Measurements from ENCODE around the gene PIGU.
A peak's percentile ranks its signal among the peaks of the same experiment; 100 is the strongest.
"Not testable (repeated sequence)": the region's sequence is repeated elsewhere in the genome, so short reads cannot be mapped to it uniquely, and the experiment has no call there.

The PIGU gene

GRCh38 chr20:34693414-34693813 lies 16.5 kb upstream of the PIGU start:
- H3K9ac ChIP-seq (ENCODE audit: low read depth in 1 of 2, low read length in 2 of 2) = no peak overlapping the region
- no peaks in the 10 kb centered on the region for H3K27me3 ChIP-seq (ENCODE audit: control insufficient read depth in 1 of 2, insufficient read depth in 2 of 2, low read length in 2 of 2)
- no peaks in the 10 kb centered on the region for H3K9me3 ChIP-seq (ENCODE audit: control insufficient read depth in 1 of 2, low read length in 2 of 2)
- no peak overlapping the region for H3K27ac ChIP-seq (ENCODE audit: low read depth, low read length)
- H3K4me1 ChIP-seq (ENCODE audit: control insufficient read depth in 1 of 2, insufficient read depth in 2 of 2, low read length in 2 of 2) = peaks cover 0 to 3% of the 10 kb centered on the region in 2 donors
- no peak overlapping the region for H3K4me3 ChIP-seq (ENCODE audit: low read depth in 1 of 2, low read length in 2 of 2)
- H3K36me3 ChIP-seq (ENCODE audit: control insufficient read depth in 1 of 2, insufficient read depth in 2 of 2, low read length in 2 of 2) = no peaks in the 10 kb centered on the region

GRCh38 chr20:34691838-34692237 lies 14.9 kb upstream of the PIGU start:
- peaks cover 0 to 3% of the 10 kb centered on the region in 2 donors for H3K4me1 ChIP-seq (ENCODE audit: control insufficient read depth in 1 of 2, insufficient read depth in 2 of 2, low read length in 2 of 2)
- H3K9me3 ChIP-seq (ENCODE audit: control insufficient read depth in 1 of 2, low read length in 2 of 2) = no peaks in the 10 kb centered on the region
- H3K4me3 ChIP-seq (ENCODE audit: low read depth in 1 of 2, low read length in 2 of 2) = no peak overlapping the region
- H3K9ac ChIP-seq (ENCODE audit: low read depth in 1 of 2, low read length in 2 of 2) = no peak overlapping the region
- H3K36me3 ChIP-seq (ENCODE audit: control insufficient read depth in 1 of 2, insufficient read depth in 2 of 2, low read length in 2 of 2) = no peaks in the 10 kb centered on the region
- no peak overlapping the region for H3K27ac ChIP-seq (ENCODE audit: low read depth, low read length)
- no peaks in the 10 kb centered on the region for H3K27me3 ChIP-seq (ENCODE audit: control insufficient read depth in 1 of 2, insufficient read depth in 2 of 2, low read length in 2 of 2)

DNA sequence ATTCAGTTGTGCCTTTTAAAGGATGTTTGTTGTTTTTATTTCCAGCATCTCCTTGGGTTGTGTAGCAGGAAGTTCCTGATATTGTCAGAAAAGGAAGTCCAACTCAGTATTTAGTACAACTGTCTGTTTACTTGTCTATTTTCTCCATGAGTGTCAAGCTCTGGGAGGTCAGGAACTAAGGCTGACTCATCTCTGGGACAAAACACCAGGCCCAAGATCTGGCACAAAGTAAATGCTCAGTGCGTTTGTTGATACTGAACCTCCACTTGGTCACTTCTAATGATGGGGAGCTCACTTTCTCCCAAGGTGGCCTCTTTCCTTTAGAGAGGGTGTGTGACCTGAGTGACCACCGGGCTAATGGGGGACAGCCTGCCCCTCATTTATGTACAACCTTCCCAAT lies 12.6 kb upstream of the PIGU start:
- Histone ChIP-seq H3K9me3 (ENCODE audit: control insufficient read depth in 1 of 2, low read length in 2 of 2) (no peaks in the 10 kb centered on the region), H3K36me3 (ENCODE audit: control insufficient read depth in 1 of 2, insufficient read depth in 2 of 2, low read length in 2 of 2) (no peaks in the 10 kb centered on the region), H3K9ac (ENCODE audit: low read depth in 1 of 2, low read length in 2 of 2) (no peak overlapping the region), H3K4me3 (ENCODE audit: low read depth in 1 of 2, low read length in 2 of 2) (no peak overlapping the region), H3K27me3 (ENCODE audit: control insufficient read depth in 1 of 2, insufficient read depth in 2 of 2, low read length in 2 of 2) (no peaks in the 10 kb centered on the region), H3K4me1 (ENCODE audit: control insufficient read depth in 1 of 2, insufficient read depth in 2 of 2, low read length in 2 of 2) (peaks cover 0 to 3% of the 10 kb centered on the region in 2 donors), H3K27ac (ENCODE audit: low read depth, low read length) (no peak overlapping the region)

DNA sequence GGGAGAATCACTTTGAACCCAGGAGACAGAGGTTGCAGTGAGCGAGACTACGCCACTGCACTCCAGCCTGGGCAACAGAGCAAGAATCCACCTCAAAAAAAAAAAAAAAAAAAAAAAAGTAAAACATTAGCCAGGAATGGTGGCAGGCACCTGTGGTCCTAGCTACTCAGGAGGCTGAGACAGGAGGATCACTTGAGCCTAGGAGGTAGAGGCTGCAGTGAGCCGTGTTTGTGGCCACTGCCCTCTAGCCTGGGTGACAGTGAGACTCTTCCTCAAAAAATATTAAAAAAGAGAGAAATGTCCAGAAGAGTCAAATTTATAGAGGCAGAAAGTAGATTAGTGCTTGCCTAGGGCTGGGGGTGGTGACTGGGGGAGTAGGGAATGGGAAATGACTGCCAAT lies 6.8 kb upstream of the PIGU start:
- H3K4me3 ChIP-seq (ENCODE audit: low read depth in 1 of 2, low read length in 2 of 2) = no peak overlapping the region
- H3K4me1 ChIP-seq (ENCODE audit: control insufficient read depth in 1 of 2, insufficient read depth in 2 of 2, low read length in 2 of 2) = no peaks in the 10 kb centered on the region
- H3K27ac ChIP-seq (ENCODE audit: low read depth, low read length) = no peak overlapping the region
- no peaks in the 10 kb centered on the region for H3K36me3 ChIP-seq (ENCODE audit: control insufficient read depth in 1 of 2, insufficient read depth in 2 of 2, low read length in 2 of 2)
- H3K9ac ChIP-seq (ENCODE audit: low read depth in 1 of 2, low read length in 2 of 2) = no peak overlapping the region
- no peaks in the 10 kb centered on the region for H3K27me3 ChIP-seq (ENCODE audit: control insufficient read depth in 1 of 2, insufficient read depth in 2 of 2, low read length in 2 of 2)
- no peaks in the 10 kb centered on the region for H3K9me3 ChIP-seq (ENCODE audit: control insufficient read depth in 1 of 2, low read length in 2 of 2)

- Histone ChIP-seq H3K27ac (ENCODE audit: low read depth, low read length) (no peak overlapping the region), H3K4me3 (ENCODE audit: low read depth in 1 of 2, low read length in 2 of 2) (no peak overlapping the region), H3K9ac (ENCODE audit: low read depth in 1 of 2, low read length in 2 of 2) (no peak overlapping the region), H3K27me3 (ENCODE audit: control insufficient read depth in 1 of 2, insufficient read depth in 2 of 2, low read length in 2 of 2) (no peaks in the 10 kb centered on the region), H3K9me3 (ENCODE audit: control insufficient read depth in 1 of 2, low read length in 2 of 2) (no peaks in the 10 kb centered on the region), H3K36me3 (ENCODE audit: control insufficient read depth in 1 of 2, insufficient read depth in 2 of 2, low read length in 2 of 2) (no peaks in the 10 kb centered on the region), H3K4me1 (ENCODE audit: control insufficient read depth in 1 of 2, insufficient read depth in 2 of 2, low read length in 2 of 2) (peaks cover 0 to 7% of the 10 kb centered on the region in 2 donors)
These were observed 3.8 kb upstream of the PIGU start for GRCh38 chr20:34680586-34681175.

GRCh38 chr20:34675993-34676641 lies 775 bp downstream of the PIGU start:
- Histone ChIP-seq H3K27ac (ENCODE audit: low read depth, low read length) (no peak overlapping the region), H3K4me3 (ENCODE audit: low read depth in 1 of 2, low read length in 2 of 2) (peak overlapping the region; percentile 81 to 90), H3K27me3 (ENCODE audit: control insufficient read depth in 1 of 2, insufficient read depth in 2 of 2, low read length in 2 of 2) (no peaks in the 10 kb centered on the region), H3K36me3 (ENCODE audit: control insufficient read depth in 1 of 2, insufficient read depth in 2 of 2, low read length in 2 of 2) (no peaks in the 10 kb centered on the region), H3K4me1 (ENCODE audit: control insufficient read depth in 1 of 2, insufficient read depth in 2 of 2, low read length in 2 of 2) (peaks cover 0 to 10% of the 10 kb centered on the region in 2 donors), H3K9me3 (ENCODE audit: control insufficient read depth in 1 of 2, low read length in 2 of 2) (no peaks in the 10 kb centered on the region), H3K9ac (ENCODE audit: low read depth in 1 of 2, low read length in 2 of 2) (peak overlapping the region; percentile 21 to 50)

GRCh38 chr20:34675561-34675960 lies 1.3 kb downstream of the PIGU start:
- Histone ChIP-seq H3K9ac (ENCODE audit: low read depth in 1 of 2, low read length in 2 of 2) (no peak overlapping the region), H3K4me3 (ENCODE audit: low read depth in 1 of 2, low read length in 2 of 2) (peak overlapping the region in 1 of 2 donors; percentile 90), H3K4me1 (ENCODE audit: control insufficient read depth in 1 of 2, insufficient read depth in 2 of 2, low read length in 2 of 2) (peaks cover 0 to 10% of the 10 kb centered on the region in 2 donors), H3K27ac (ENCODE audit: low read depth, low read length) (no peak overlapping the region), H3K27me3 (ENCODE audit: control insufficient read depth in 1 of 2, insufficient read depth in 2 of 2, low read length in 2 of 2) (no peaks in the 10 kb centered on the region), H3K9me3 (ENCODE audit: control insufficient read depth in 1 of 2, low read length in 2 of 2) (no peaks in the 10 kb centered on the region), H3K36me3 (ENCODE audit: control insufficient read depth in 1 of 2, insufficient read depth in 2 of 2, low read length in 2 of 2) (no peaks in the 10 kb centered on the region)

- H3K4me3 ChIP-seq (ENCODE audit: low read depth in 1 of 2, low read length in 2 of 2) = no peak overlapping the region
These were observed 3.5 kb downstream of the PIGU start for GRCh38 chr20:34673412-34673811.

GRCh38 chr20:34669094-34669493 lies 7.8 kb downstream of the PIGU start:
- no peak overlapping the region for H3K4me3 ChIP-seq (ENCODE audit: low read depth in 1 of 2, low read length in 2 of 2)
- H3K36me3 ChIP-seq (ENCODE audit: control insufficient read depth in 1 of 2, insufficient read depth in 2 of 2, low read length in 2 of 2) = no peaks in the 10 kb centered on the region
- no peaks in the 10 kb centered on the region for H3K9me3 ChIP-seq (ENCODE audit: control insufficient read depth in 1 of 2, low read length in 2 of 2)
- H3K27me3 ChIP-seq (ENCODE audit: control insufficient read depth in 1 of 2, insufficient read depth in 2 of 2, low read length in 2 of 2) = no peaks in the 10 kb centered on the region
- no peak overlapping the region for H3K27ac ChIP-seq (ENCODE audit: low read depth, low read length)
- no peaks in the 10 kb centered on the region for H3K4me1 ChIP-seq (ENCODE audit: control insufficient read depth in 1 of 2, insufficient read depth in 2 of 2, low read length in 2 of 2)
- no peak overlapping the region for H3K9ac ChIP-seq (ENCODE audit: low read depth in 1 of 2, low read length in 2 of 2)

More at GRCh38 chr20:34673412-34673811, 3.5 kb downstream of the PIGU start:
- Histone ChIP-seq H3K9me3 (ENCODE audit: control insufficient read depth in 1 of 2, low read length in 2 of 2) (no peaks in the 10 kb centered on the region), H3K27me3 (ENCODE audit: control insufficient read depth in 1 of 2, insufficient read depth in 2 of 2, low read length in 2 of 2) (no peaks in the 10 kb centered on the region), H3K27ac (ENCODE audit: low read depth, low read length) (no peak overlapping the region), H3K4me1 (ENCODE audit: control insufficient read depth in 1 of 2, insufficient read depth in 2 of 2, low read length in 2 of 2) (peaks cover 0 to 10% of the 10 kb centered on the region in 2 donors), H3K9ac (ENCODE audit: low read depth in 1 of 2, low read length in 2 of 2) (no peak overlapping the region), H3K36me3 (ENCODE audit: control insufficient read depth in 1 of 2, insufficient read depth in 2 of 2, low read length in 2 of 2) (no peaks in the 10 kb centered on the region)

- not testable (repeated sequence) for H3K9me3 ChIP-seq (ENCODE audit: control insufficient read depth in 1 of 2, low read length in 2 of 2); H3K27ac ChIP-seq (ENCODE audit: low read depth, low read length); H3K4me1 ChIP-seq (ENCODE audit: control insufficient read depth in 1 of 2, insufficient read depth in 2 of 2, low read length in 2 of 2); H3K27me3 ChIP-seq (ENCODE audit: control insufficient read depth in 1 of 2, insufficient read depth in 2 of 2, low read length in 2 of 2); H3K4me3 ChIP-seq (ENCODE audit: low read depth in 1 of 2, low read length in 2 of 2); H3K36me3 ChIP-seq (ENCODE audit: control insufficient read depth in 1 of 2, insufficient read depth in 2 of 2, low read length in 2 of 2); H3K9ac ChIP-seq (ENCODE audit: low read depth in 1 of 2, low read length in 2 of 2)
These were observed 12.1 kb downstream of the PIGU start for GRCh38 chr20:34664751-34665150.
